GM23338 (cell line): ENCODE data around the gene DCDC1. TPM values are rescaled to one million over a fixed set of nuclear protein-coding genes. Genes with fewer than 3 reads are reported as not detected.

Experiments
- ATAC-seq: fragments of 200-7000 bp; cut with Tn5 transposase; 3 replicates; pipeline ENCODE4 v1.9.1; 2020
- DNase-seq: peaks from one replicate; pipeline ENCODE4 v3.0.0-alpha.2; 2015; ENCODE audit warnings: low spot score
- H2AFZ ChIP-seq: fragments of 200-600 bp; sonication (generic); 2 replicates; pipeline ENCODE4 v1.8.0; 2016; ENCODE audit warnings: antibody characterized with exemption, mild to moderate bottlenecking, moderate library complexity
- H3F3A ChIP-seq: fragments of 200-600 bp; sonication (generic); replicated peaks from 2 replicates; pipeline ENCODE4 v1.8.0; 2017; ENCODE audit warnings: antibody characterized with exemption, mixed run types, low read depth
- H3K27ac ChIP-seq: fragments of 200-600 bp; sonication (generic); 2 replicates; pipeline ENCODE4 v1.6.1; 2016; ENCODE audit warnings: low read depth
- H3K27me3 ChIP-seq: fragments of 200-600 bp; sonication (generic); 2 replicates; pipeline ENCODE4 v1.8.0; 2016; ENCODE audit warnings: mild to moderate bottlenecking, mixed run types, moderate library complexity; ENCODE audit not compliant: insufficient read depth
- H3K36me3 ChIP-seq: fragments of 200-600 bp; sonication (generic); 2 replicates; pipeline ENCODE4 v1.8.0; 2016; ENCODE audit warnings: mild to moderate bottlenecking; ENCODE audit not compliant: insufficient read depth
- H3K4me1 ChIP-seq: fragments of 200-600 bp; sonication (generic); 2 replicates; pipeline ENCODE4 v1.8.0; 2016; ENCODE audit warnings: mild to moderate bottlenecking, moderate library complexity; ENCODE audit not compliant: insufficient read depth
- H3K4me2 ChIP-seq: fragments of 200-600 bp; sonication (generic); 2 replicates; pipeline ENCODE4 v1.7.1; 2017; ENCODE audit warnings: mixed run types
- H3K4me3 ChIP-seq: fragments of 200-600 bp; sonication (generic); 2 replicates; pipeline ENCODE4 v1.6.1; 2016; ENCODE audit warnings: mixed run types
- H3K79me2 ChIP-seq: fragments of 200-600 bp; sonication (generic); replicated peaks from 2 replicates; pipeline ENCODE4 v1.8.0; 2017; ENCODE audit warnings: mild to moderate bottlenecking; ENCODE audit not compliant: insufficient read depth
- H3K9me2 ChIP-seq: fragments of 200-600 bp; sonication (generic); 2 replicates; pipeline ENCODE4 v1.8.0; 2017; ENCODE audit not compliant: insufficient read depth
- H4K20me1 ChIP-seq: fragments of 200-600 bp; sonication (generic); replicated peaks from 2 replicates; pipeline ENCODE4 v1.8.0; 2017; ENCODE audit warnings: mild to moderate bottlenecking; ENCODE audit not compliant: insufficient read depth
- H3K27ac Mint-ChIP-seq: 2 replicates; pipeline ENCODE4 v1.8.0; 2020; ENCODE audit warnings: inconsistent platforms, mild to moderate bottlenecking, moderate library complexity, mixed read lengths
- H3K27me3 Mint-ChIP-seq: 3 replicates; pipeline ENCODE4 v1.8.0; 2022; ENCODE audit warnings: low read depth, mild to moderate bottlenecking, moderate library complexity, mixed read lengths, inconsistent platforms; ENCODE audit not compliant: insufficient read depth, poor library complexity
- H3K36me3 Mint-ChIP-seq: 3 replicates; pipeline ENCODE4 v1.8.0; 2021; ENCODE audit warnings: low read depth, mild to moderate bottlenecking, inconsistent platforms, moderate library complexity, mixed read lengths
- H3K4me1 Mint-ChIP-seq: 3 replicates; pipeline ENCODE4 v1.8.0; 2020; ENCODE audit warnings: mild to moderate bottlenecking, inconsistent platforms, mixed read lengths
- H3K4me3 Mint-ChIP-seq: 3 replicates; pipeline ENCODE4 v1.8.0; 2021; ENCODE audit warnings: moderate library complexity, mild to moderate bottlenecking, inconsistent platforms, mixed read lengths
- H3K9me3 Mint-ChIP-seq: 3 replicates; pipeline ENCODE4 v1.8.0; 2020; ENCODE audit warnings: moderate library complexity, mild to moderate bottlenecking, inconsistent platforms, mixed read lengths
- CREB1 ChIP-seq: fragments of 250-450 bp; sonication (Bioruptor Pico); IDR thresholded peaks from 2 replicates; pipeline ENCODE4 v1.5.0; 2020; ENCODE audit warnings: low read depth, mild to moderate bottlenecking, moderate library complexity
- EZH2 ChIP-seq: fragments of 200-600 bp; sonication (generic); IDR thresholded peaks from one replicate; pipeline ENCODE4 v1.8.0; 2017; ENCODE audit warnings: antibody characterized with exemption, mild to moderate bottlenecking, low read depth; ENCODE audit not compliant: unreplicated experiment
- JUNB ChIP-seq: IDR thresholded peaks from one replicate; pipeline ENCODE4 v1.6.1; 2016; ENCODE audit warnings: antibody characterized with exemption; ENCODE audit not compliant: unreplicated experiment
- NANOG ChIP-seq: IDR thresholded peaks from 2 replicates; pipeline ENCODE4 v1.6.1; 2016; ENCODE audit warnings: antibody characterized with exemption, borderline replicate concordance
- POLR2AphosphoS5 ChIP-seq: IDR thresholded peaks from 2 replicates; pipeline ENCODE4 v1.6.1; 2016; ENCODE audit warnings: antibody characterized with exemption, low read depth
- STAT1 ChIP-seq: IDR thresholded peaks from one replicate; pipeline ENCODE4 v1.6.1; 2016; ENCODE audit warnings: antibody characterized with exemption; ENCODE audit not compliant: unreplicated experiment
- ZNF114 ChIP-seq: fragments of 250-450 bp; sonication (Bioruptor Pico); IDR thresholded peaks from 2 replicates; pipeline ENCODE4 v1.5.0; 2020; ENCODE audit warnings: mild to moderate bottlenecking, moderate library complexity
- polyA plus RNA-seq: library from polyadenylated mRNA; unstranded; fragments of >200 nt; fragmentation: Nextera tagmentation; extraction: Ambion mirVana; gene quantifications from 2 replicates; pipeline ENCODE4 v1.2.1, GENCODE V29; 2016
- total RNA-seq: library from RNA; depleted of rRNA; stranded (reverse); fragments of >200 nt; shearing (Covaris generic); gene quantifications from 2 replicates; pipeline ENCODE4 v1.2.3, GENCODE V29; 2014
- TF ChIP-seq, protein P1 (sequence below): IDR thresholded peaks from one replicate; pipeline ENCODE4 v1.6.1; 2018; ENCODE audit warnings: antibody characterized with exemption; ENCODE audit not compliant: unreplicated experiment
- TF ChIP-seq, protein P2 (sequence below), 2 experiments: fragments of 200-600 bp in 1 of 2; sonication (generic) in 1 of 2; conservative IDR thresholded peaks; 2 replicates each; pipeline versions ENCODE4 v1.5.1 to v1.6.1; 2016 to 2017; ENCODE audit warnings: antibody characterized with exemption in 2 of 2, low read depth in 2 of 2, mild to moderate bottlenecking in 2 of 2, moderate library complexity in 1 of 2
- TF ChIP-seq, protein P3 (sequence below): fragments of 250-450 bp; sonication (Bioruptor Pico); IDR thresholded peaks from 2 replicates; pipeline ENCODE4 v1.5.0; 2020; ENCODE audit warnings: mild to moderate bottlenecking, moderate library complexity

The DCDC1 gene
- total and polyA plus RNA-seq, 2 experiments from 2014 or later: 0.56 to 0.58 TPM

GRCh38 chr11:31262761-31263160 is 106.8 kb downstream of the DCDC1 start (continued):
- TF ChIP-seq, protein P1, sequence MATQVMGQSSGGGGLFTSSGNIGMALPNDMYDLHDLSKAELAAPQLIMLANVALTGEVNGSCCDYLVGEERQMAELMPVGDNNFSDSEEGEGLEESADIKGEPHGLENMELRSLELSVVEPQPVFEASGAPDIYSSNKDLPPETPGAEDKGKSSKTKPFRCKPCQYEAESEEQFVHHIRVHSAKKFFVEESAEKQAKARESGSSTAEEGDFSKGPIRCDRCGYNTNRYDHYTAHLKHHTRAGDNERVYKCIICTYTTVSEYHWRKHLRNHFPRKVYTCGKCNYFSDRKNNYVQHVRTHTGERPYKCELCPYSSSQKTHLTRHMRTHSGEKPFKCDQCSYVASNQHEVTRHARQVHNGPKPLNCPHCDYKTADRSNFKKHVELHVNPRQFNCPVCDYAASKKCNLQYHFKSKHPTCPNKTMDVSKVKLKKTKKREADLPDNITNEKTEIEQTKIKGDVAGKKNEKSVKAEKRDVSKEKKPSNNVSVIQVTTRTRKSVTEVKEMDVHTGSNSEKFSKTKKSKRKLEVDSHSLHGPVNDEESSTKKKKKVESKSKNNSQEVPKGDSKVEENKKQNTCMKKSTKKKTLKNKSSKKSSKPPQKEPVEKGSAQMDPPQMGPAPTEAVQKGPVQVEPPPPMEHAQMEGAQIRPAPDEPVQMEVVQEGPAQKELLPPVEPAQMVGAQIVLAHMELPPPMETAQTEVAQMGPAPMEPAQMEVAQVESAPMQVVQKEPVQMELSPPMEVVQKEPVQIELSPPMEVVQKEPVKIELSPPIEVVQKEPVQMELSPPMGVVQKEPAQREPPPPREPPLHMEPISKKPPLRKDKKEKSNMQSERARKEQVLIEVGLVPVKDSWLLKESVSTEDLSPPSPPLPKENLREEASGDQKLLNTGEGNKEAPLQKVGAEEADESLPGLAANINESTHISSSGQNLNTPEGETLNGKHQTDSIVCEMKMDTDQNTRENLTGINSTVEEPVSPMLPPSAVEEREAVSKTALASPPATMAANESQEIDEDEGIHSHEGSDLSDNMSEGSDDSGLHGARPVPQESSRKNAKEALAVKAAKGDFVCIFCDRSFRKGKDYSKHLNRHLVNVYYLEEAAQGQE: no peak
- TF ChIP-seq CREB1 (no peak), POLR2AphosphoS5 (no peak), NANOG (no peak), EZH2 (no peak)

DNA sequence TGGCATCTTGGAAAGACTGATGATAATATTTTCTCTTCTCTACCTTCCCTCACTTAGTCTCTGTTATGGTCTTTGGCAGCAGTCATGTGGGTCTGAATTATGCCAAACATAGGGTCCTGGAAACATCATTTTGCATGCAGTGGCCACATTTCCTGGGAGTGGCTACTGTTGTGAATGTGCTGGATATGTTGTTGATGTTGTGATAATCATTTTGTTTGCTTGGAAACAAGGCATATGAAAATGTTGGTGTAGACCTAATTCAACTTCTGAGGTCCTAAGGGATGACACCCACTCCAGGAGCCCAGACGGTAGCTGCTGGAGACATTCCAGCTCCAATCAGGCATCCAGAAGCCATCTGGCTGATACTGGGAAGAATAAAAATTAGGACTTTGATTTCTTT is 109.7 kb downstream of the DCDC1 start:
- Histone ChIP-seq H3K27ac (no peak overlapping the region), H3K4me1 (no peaks in the 10 kb centered on the region), H2AFZ (no peak overlapping the region), H3K4me3 (no peak overlapping the region), H4K20me1 (no peaks in the 10 kb centered on the region), H3K4me2 (no peak overlapping the region), H3K36me3 (no peaks in the 10 kb centered on the region), H3K27me3 (no peaks in the 10 kb centered on the region), H3F3A (no peaks in the 10 kb centered on the region), H3K79me2 (no peaks in the 10 kb centered on the region), H3K9me2 (no peaks in the 10 kb centered on the region)
- ATAC-seq: no peak
- no peaks in the 10 kb centered on the region for H3K4me1 Mint-ChIP-seq
- H3K36me3 Mint-ChIP-seq: no peaks in the 10 kb centered on the region
- H3K27ac Mint-ChIP-seq: no peak overlapping the region
- no peaks in the 10 kb centered on the region for H3K9me3 Mint-ChIP-seq
- H3K4me3 Mint-ChIP-seq: no peak overlapping the region
- peaks cover 3% of the 10 kb centered on the region for H3K27me3 Mint-ChIP-seq
- DNase-seq: no peak
- TF ChIP-seq CREB1 (no peak), POLR2AphosphoS5 (no peak), ZNF114 (CRISPR knock-in tag) (no peak), STAT1 (no peak), JUNB (no peak), EZH2 (no peak)
- TF ChIP-seq, protein P2, sequence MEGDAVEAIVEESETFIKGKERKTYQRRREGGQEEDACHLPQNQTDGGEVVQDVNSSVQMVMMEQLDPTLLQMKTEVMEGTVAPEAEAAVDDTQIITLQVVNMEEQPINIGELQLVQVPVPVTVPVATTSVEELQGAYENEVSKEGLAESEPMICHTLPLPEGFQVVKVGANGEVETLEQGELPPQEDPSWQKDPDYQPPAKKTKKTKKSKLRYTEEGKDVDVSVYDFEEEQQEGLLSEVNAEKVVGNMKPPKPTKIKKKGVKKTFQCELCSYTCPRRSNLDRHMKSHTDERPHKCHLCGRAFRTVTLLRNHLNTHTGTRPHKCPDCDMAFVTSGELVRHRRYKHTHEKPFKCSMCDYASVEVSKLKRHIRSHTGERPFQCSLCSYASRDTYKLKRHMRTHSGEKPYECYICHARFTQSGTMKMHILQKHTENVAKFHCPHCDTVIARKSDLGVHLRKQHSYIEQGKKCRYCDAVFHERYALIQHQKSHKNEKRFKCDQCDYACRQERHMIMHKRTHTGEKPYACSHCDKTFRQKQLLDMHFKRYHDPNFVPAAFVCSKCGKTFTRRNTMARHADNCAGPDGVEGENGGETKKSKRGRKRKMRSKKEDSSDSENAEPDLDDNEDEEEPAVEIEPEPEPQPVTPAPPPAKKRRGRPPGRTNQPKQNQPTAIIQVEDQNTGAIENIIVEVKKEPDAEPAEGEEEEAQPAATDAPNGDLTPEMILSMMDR (conservative IDR thresholded peaks at IDR 0.05; ENCODE audit: low read depth in 2 of 2): no peak
- TF ChIP-seq, protein P1: no peak
- TF ChIP-seq, protein P3, sequence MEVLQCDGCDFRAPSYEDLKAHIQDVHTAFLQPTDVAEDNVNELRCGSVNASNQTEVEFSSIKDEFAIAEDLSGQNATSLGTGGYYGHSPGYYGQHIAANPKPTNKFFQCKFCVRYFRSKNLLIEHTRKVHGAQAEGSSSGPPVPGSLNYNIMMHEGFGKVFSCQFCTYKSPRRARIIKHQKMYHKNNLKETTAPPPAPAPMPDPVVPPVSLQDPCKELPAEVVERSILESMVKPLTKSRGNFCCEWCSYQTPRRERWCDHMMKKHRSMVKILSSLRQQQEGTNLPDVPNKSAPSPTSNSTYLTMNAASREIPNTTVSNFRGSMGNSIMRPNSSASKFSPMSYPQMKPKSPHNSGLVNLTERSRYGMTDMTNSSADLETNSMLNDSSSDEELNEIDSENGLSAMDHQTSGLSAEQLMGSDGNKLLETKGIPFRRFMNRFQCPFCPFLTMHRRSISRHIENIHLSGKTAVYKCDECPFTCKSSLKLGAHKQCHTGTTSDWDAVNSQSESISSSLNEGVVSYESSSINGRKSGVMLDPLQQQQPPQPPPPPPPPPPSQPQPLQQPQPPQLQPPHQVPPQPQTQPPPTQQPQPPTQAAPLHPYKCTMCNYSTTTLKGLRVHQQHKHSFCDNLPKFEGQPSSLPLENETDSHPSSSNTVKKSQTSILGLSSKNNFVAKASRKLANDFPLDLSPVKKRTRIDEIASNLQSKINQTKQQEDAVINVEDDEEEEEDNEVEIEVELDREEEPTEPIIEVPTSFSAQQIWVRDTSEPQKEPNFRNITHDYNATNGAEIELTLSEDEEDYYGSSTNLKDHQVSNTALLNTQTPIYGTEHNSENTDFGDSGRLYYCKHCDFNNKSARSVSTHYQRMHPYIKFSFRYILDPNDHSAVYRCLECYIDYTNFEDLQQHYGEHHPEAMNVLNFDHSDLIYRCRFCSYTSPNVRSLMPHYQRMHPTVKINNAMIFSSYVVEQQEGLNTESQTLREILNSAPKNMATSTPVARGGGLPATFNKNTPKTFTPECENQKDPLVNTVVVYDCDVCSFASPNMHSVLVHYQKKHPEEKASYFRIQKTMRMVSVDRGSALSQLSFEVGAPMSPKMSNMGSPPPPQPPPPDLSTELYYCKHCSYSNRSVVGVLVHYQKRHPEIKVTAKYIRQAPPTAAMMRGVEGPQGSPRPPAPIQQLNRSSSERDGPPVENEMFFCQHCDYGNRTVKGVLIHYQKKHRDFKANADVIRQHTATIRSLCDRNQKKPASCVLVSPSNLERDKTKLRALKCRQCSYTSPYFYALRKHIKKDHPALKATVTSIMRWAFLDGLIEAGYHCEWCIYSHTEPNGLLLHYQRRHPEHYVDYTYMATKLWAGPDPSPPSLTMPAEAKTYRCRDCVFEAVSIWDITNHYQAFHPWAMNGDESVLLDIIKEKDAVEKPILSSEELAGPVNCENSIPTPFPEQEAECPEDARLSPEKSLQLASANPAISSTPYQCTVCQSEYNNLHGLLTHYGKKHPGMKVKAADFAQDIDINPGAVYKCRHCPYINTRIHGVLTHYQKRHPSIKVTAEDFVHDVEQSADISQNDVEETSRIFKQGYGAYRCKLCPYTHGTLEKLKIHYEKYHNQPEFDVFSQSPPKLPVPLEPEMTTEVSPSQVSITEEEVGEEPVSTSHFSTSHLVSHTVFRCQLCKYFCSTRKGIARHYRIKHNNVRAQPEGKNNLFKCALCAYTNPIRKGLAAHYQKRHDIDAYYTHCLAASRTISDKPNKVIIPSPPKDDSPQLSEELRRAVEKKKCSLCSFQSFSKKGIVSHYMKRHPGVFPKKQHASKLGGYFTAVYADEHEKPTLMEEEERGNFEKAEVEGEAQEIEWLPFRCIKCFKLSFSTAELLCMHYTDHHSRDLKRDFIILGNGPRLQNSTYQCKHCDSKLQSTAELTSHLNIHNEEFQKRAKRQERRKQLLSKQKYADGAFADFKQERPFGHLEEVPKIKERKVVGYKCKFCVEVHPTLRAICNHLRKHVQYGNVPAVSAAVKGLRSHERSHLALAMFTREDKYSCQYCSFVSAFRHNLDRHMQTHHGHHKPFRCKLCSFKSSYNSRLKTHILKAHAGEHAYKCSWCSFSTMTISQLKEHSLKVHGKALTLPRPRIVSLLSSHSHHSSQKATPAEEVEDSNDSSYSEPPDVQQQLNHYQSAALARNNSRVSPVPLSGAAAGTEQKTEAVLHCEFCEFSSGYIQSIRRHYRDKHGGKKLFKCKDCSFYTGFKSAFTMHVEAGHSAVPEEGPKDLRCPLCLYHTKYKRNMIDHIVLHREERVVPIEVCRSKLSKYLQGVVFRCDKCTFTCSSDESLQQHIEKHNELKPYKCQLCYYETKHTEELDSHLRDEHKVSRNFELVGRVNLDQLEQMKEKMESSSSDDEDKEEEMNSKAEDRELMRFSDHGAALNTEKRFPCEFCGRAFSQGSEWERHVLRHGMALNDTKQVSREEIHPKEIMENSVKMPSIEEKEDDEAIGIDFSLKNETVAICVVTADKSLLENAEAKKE (CRISPR knock-in tag): no peak
